H9 (cell line): ENCODE data around the gene CDK2. TPM values are rescaled to one million over a fixed set of nuclear protein-coding genes. Genes with fewer than 3 reads are reported as not detected.

Experiments used
- DNase-seq: peaks from one replicate; pipeline ENCODE4 v3.0.0-alpha.2; 2017
- H2AFZ ChIP-seq: one replicate; pipeline ENCODE4 v1.6.1; 2013; ENCODE audit warnings: mild to moderate bottlenecking, low read length, control low read depth, moderate library complexity
- H2AK5ac ChIP-seq: 2 replicates; pipeline ENCODE4 v1.6.1; 2013; ENCODE audit warnings: low read length, control low read depth, mixed read lengths; ENCODE audit not compliant: insufficient read length
- H2BK120ac ChIP-seq: one replicate; pipeline ENCODE4 v1.6.1; 2013; ENCODE audit warnings: low read depth, mild to moderate bottlenecking, low read length, control low read depth, inconsistent platforms; ENCODE audit not compliant: poor library complexity, severe bottlenecking
- H2BK12ac ChIP-seq: 2 replicates; pipeline ENCODE4 v1.6.1; 2013; ENCODE audit warnings: low read length, control low read depth, mixed read lengths, low read depth; ENCODE audit not compliant: insufficient read length
- H2BK15ac ChIP-seq: 2 replicates; pipeline ENCODE4 v1.6.1; 2013; ENCODE audit warnings: low read depth, low read length, control low read depth
- H2BK20ac ChIP-seq: one replicate; pipeline ENCODE4 v1.6.1; 2013; ENCODE audit warnings: low read depth, mild to moderate bottlenecking, low read length, control low read depth, inconsistent platforms; ENCODE audit not compliant: poor library complexity, severe bottlenecking
- H2BK5ac ChIP-seq: 2 replicates; pipeline ENCODE4 v1.6.1; 2013; ENCODE audit warnings: low read length, control low read depth, mixed read lengths; ENCODE audit not compliant: insufficient read length
- H3K14ac ChIP-seq: 2 replicates; pipeline ENCODE4 v1.6.1; 2013; ENCODE audit warnings: low read length, control low read depth; ENCODE audit not compliant: insufficient read depth
- H3K18ac ChIP-seq: 2 replicates; pipeline ENCODE4 v1.6.1; 2013; ENCODE audit warnings: low read depth, mild to moderate bottlenecking, mixed read lengths, low read length, control low read depth; ENCODE audit not compliant: insufficient read length
- H3K23ac ChIP-seq: 2 replicates; pipeline ENCODE4 v1.6.1; 2013; ENCODE audit warnings: low read length, control low read depth, mixed read lengths, low read depth; ENCODE audit not compliant: insufficient read length
- H3K23me2 ChIP-seq: 2 replicates; pipeline ENCODE4 v1.6.1; 2013; ENCODE audit warnings: low read depth, mild to moderate bottlenecking, mixed read lengths, low read length, control low read depth; ENCODE audit not compliant: insufficient read length, poor library complexity, severe bottlenecking
- H3K27ac ChIP-seq: 2 replicates; pipeline ENCODE4 v1.5.1; 2013; ENCODE audit warnings: low read length, control low read depth, mixed read lengths, low read depth; ENCODE audit not compliant: insufficient read length
- H3K27me3 ChIP-seq: 2 replicates; pipeline ENCODE4 v1.6.1; 2013; ENCODE audit warnings: low read length, control low read depth, inconsistent platforms; ENCODE audit not compliant: insufficient read depth
- H3K4ac ChIP-seq: 2 replicates; pipeline ENCODE4 v1.6.1; 2013; ENCODE audit warnings: low read depth, mild to moderate bottlenecking, control low read depth, inconsistent platforms, low read length, moderate library complexity
- H3K4me1 ChIP-seq: 2 replicates; pipeline ENCODE4 v1.6.1; 2013; ENCODE audit warnings: low read length, control low read depth, inconsistent platforms; ENCODE audit not compliant: insufficient read depth
- H3K4me2 ChIP-seq: 2 replicates; pipeline ENCODE4 v1.6.1; 2013; ENCODE audit warnings: low read length, control low read depth, mixed read lengths; ENCODE audit not compliant: insufficient read length, insufficient read depth
- H3K56ac ChIP-seq: 2 replicates; pipeline ENCODE4 v1.6.1; 2013; ENCODE audit warnings: low read depth, mild to moderate bottlenecking, mixed read lengths, low read length, control low read depth; ENCODE audit not compliant: insufficient read length
- H3K79me1 ChIP-seq: 2 replicates; pipeline ENCODE4 v1.6.1; 2013; ENCODE audit warnings: low read depth, mild to moderate bottlenecking, moderate library complexity, low read length, control low read depth, inconsistent platforms; ENCODE audit not compliant: insufficient read depth, poor library complexity, severe bottlenecking
- H3K79me2 ChIP-seq: 2 replicates; pipeline ENCODE4 v1.6.1; 2013; ENCODE audit warnings: low read length, control low read depth, inconsistent platforms; ENCODE audit not compliant: insufficient read depth
- H3K9ac ChIP-seq: 2 replicates; pipeline ENCODE4 v1.6.1; 2013; ENCODE audit warnings: low read length, control low read depth, mixed read lengths; ENCODE audit not compliant: insufficient read length; ENCODE audit errors: extremely low read depth
- H3K9me3 ChIP-seq: one replicate; pipeline ENCODE4 v1.6.1; 2013; ENCODE audit warnings: low read depth, low read length, inconsistent platforms; ENCODE audit not compliant: control insufficient read depth
- H3T11ph ChIP-seq: one replicate; pipeline ENCODE4 v1.6.1; 2013; ENCODE audit warnings: mild to moderate bottlenecking, low read length, control low read depth, inconsistent platforms
- H4K20me1 ChIP-seq: one replicate; pipeline ENCODE4 v1.6.1; 2013; ENCODE audit not compliant: control insufficient read depth, insufficient read length, insufficient read depth
- H4K5ac ChIP-seq: 2 replicates; pipeline ENCODE4 v1.6.1; 2013; ENCODE audit warnings: low read depth, mild to moderate bottlenecking, mixed read lengths, low read length, control low read depth; ENCODE audit not compliant: insufficient read length
- H4K8ac ChIP-seq: replicated peaks from 2 replicates; pipeline ENCODE4 v1.6.1; 2013; ENCODE audit warnings: low read length, control low read depth, mixed read lengths, low read depth; ENCODE audit not compliant: insufficient read length
- H4K91ac ChIP-seq: 2 replicates; pipeline ENCODE4 v1.6.1; 2013; ENCODE audit warnings: low read depth, mild to moderate bottlenecking, moderate library complexity, mixed read lengths, low read length, control low read depth; ENCODE audit not compliant: insufficient read length
- H3K27ac Mint-ChIP-seq, 3 experiments: 2 replicates in 2 of 3; 3 replicates in 1 of 3; pipeline ENCODE4 v1.8.0; 2020 to 2021; ENCODE audit warnings: mixed read lengths in 3 of 3, mild to moderate bottlenecking in 1 of 3, moderate library complexity in 1 of 3
- H3K27me3 Mint-ChIP-seq: 2 replicates; pipeline ENCODE4 v1.8.0; 2021; ENCODE audit warnings: low read depth, mild to moderate bottlenecking, moderate library complexity, mixed read lengths
- H3K36me3 Mint-ChIP-seq, 3 experiments: 2 replicates in 2 of 3; 3 replicates in 1 of 3; pipeline ENCODE4 v1.8.0; 2020 to 2021; ENCODE audit warnings: low read depth in 3 of 3, mixed read lengths in 3 of 3; ENCODE audit not compliant: insufficient read depth in 1 of 3
- H3K4me1 Mint-ChIP-seq, 2 experiments: 2 replicates each; pipeline ENCODE4 v1.8.0; 2020; ENCODE audit warnings: mixed read lengths in 2 of 2
- H3K4me3 Mint-ChIP-seq, 2 experiments: 2 replicates in 1 of 2; 3 replicates in 1 of 2; pipeline ENCODE4 v1.8.0; 2020 to 2021; ENCODE audit warnings: mild to moderate bottlenecking in 2 of 2, mixed read lengths in 2 of 2, moderate library complexity in 1 of 2
- H3K9me3 Mint-ChIP-seq, 2 experiments: 2 replicates in 1 of 2; 3 replicates in 1 of 2; pipeline ENCODE4 v1.8.0; 2020; ENCODE audit warnings: mild to moderate bottlenecking in 2 of 2, mixed read lengths in 2 of 2, moderate library complexity in 1 of 2
- WGBS: extraction: QIAGEN DNeasy Blood & Tissue Kit; methylation state at CpG from one replicate; pipeline ENCODE4 v1.1.7; 2013; ENCODE audit warnings: missing lambda C conversion rate, low lambda C conversion rate, mixed read lengths; ENCODE audit not compliant: insufficient read length; ENCODE audit errors: extremely low coverage; 5-methylcytosine and 5-hydroxymethylcytosine counted together
- total RNA-seq: library from RNA; stranded (reverse); gene quantifications from 2 replicates; pipeline ENCODE4 v1.2.1, GENCODE V29; 2021
- TF ChIP-seq, protein P1 (sequence below): fragments of 200-600 bp; sonication (generic); conservative IDR thresholded peaks from 3 replicates; pipeline ENCODE4 v1.8.0; 2021; ENCODE audit warnings: antibody characterized with exemption, mild to moderate bottlenecking

The CDK2 gene
- total RNA-seq, 1 experiment from 2014 or later: 60.8 TPM

DNA sequence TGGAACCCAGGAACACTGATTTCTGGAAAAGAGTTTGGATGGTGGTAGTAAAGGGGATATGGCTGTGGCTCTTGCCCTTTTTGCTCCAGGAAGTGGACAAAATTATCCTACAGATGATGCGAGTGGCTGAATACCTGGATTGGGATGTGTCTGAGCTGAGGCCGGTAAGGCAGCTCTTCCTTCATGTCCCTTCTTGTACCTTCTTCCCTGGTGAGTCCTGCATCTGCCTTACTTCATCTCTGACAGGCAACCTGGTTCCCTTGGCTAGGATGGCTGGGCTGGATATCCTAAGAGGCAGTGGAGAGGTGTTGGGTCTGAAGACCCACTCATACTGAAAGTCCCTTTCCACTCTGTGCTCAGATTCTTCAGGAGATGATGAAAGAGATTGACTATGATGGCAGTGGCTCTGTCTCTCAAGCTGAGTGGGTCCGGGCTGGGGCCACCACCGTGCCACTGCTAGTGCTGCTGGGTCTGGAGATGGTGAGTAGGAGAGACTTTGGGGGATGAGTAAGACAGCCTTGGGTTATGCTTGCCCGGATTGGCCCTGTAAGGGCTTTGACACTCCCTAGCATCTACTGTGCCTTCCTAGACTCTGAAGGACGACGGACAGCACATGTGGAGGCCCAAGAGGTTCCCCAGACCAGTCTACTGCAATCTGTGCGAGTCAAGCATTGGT lies 27.7 kb upstream of the CDK2 start:
- H2BK5ac ChIP-seq: no peak overlapping the region
- H3K23me2 ChIP-seq: no peaks in the 10 kb centered on the region
- H4K91ac ChIP-seq: no peak overlapping the region
- Mint-ChIP-seq H3K9me3 (no peaks in the 10 kb centered on the region), H3K4me3 (no peak overlapping the region), H3K27ac (no peak overlapping the region), H3K36me3 (peaks cover 0 to 4% (median 0%) of the 10 kb centered on the region in 3 experiments; a peak in 3 of 7 replicates), H3K4me1 (peaks cover 10 to 18% of the 10 kb centered on the region in 2 experiments), H3K27me3 (peaks cover 6% of the 10 kb centered on the region)
- H3K79me1 ChIP-seq: no peaks in the 10 kb centered on the region
- H2BK120ac ChIP-seq: no peak overlapping the region
- TF ChIP-seq, protein P1, sequence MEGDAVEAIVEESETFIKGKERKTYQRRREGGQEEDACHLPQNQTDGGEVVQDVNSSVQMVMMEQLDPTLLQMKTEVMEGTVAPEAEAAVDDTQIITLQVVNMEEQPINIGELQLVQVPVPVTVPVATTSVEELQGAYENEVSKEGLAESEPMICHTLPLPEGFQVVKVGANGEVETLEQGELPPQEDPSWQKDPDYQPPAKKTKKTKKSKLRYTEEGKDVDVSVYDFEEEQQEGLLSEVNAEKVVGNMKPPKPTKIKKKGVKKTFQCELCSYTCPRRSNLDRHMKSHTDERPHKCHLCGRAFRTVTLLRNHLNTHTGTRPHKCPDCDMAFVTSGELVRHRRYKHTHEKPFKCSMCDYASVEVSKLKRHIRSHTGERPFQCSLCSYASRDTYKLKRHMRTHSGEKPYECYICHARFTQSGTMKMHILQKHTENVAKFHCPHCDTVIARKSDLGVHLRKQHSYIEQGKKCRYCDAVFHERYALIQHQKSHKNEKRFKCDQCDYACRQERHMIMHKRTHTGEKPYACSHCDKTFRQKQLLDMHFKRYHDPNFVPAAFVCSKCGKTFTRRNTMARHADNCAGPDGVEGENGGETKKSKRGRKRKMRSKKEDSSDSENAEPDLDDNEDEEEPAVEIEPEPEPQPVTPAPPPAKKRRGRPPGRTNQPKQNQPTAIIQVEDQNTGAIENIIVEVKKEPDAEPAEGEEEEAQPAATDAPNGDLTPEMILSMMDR: no peak
- no peaks in the 10 kb centered on the region for H3K27me3 ChIP-seq
- no peak overlapping the region for H3K9ac ChIP-seq
- no peak overlapping the region for H2AK5ac ChIP-seq
- H3K4ac ChIP-seq: no peak overlapping the region
- H2BK12ac ChIP-seq: no peak overlapping the region
- no peak overlapping the region for H2AFZ ChIP-seq
- H3K79me2 ChIP-seq: no peaks in the 10 kb centered on the region
- H3T11ph ChIP-seq: no peak overlapping the region
- H3K56ac ChIP-seq: no peak overlapping the region
- no peak overlapping the region for H2BK20ac ChIP-seq
- no peak overlapping the region for H3K14ac ChIP-seq
- H3K4me2 ChIP-seq: no peak overlapping the region
- WGBS: no CpG with 5 or more reads among the region's 8 CpGs
- no peaks in the 10 kb centered on the region; the same call in 1 of the 2 replicates for H3K4me1 ChIP-seq
- DNase-seq: no peak
- no peaks in the 10 kb centered on the region for H4K20me1 ChIP-seq
- no peak overlapping the region for H3K23ac ChIP-seq
- H3K18ac ChIP-seq: no peak overlapping the region
- no peak overlapping the region for H4K8ac ChIP-seq
- H2BK15ac ChIP-seq: no peak overlapping the region
- no peak overlapping the region for H3K27ac ChIP-seq
- no peaks in the 10 kb centered on the region for H3K9me3 ChIP-seq
- H4K5ac ChIP-seq: no peak overlapping the region
